Lower leg skin (tissue), 4 donors: ENCODE measurements around the gene TDRD9. TPM values are rescaled to one million over a fixed set of nuclear protein-coding genes. Genes with fewer than 3 reads are reported as not detected.

Source experiments
- DNase-seq, 2 donors: peaks; one replicate each; pipeline ENCODE4 v3.0.0-alpha.2; 2019; ENCODE audit warnings: low spot score in 2 of 2
- H3K4me3 ChIP-seq: fragments of 200-600 bp; sonication (generic); 2 replicates; pipeline ENCODE4 v1.5.1; 2017; ENCODE audit warnings: mild to moderate bottlenecking, low read depth; ENCODE audit not compliant: poor library complexity, severe bottlenecking
- CTCF ChIP-seq, 3 donors: fragments of 450-650 bp; IDR thresholded peaks; one replicate each; pipeline ENCODE4 v1.5.1; 2016; ENCODE audit warnings: antibody characterized with exemption in 3 of 3, mild to moderate bottlenecking in 3 of 3, moderate library complexity in 2 of 3
- POLR2A ChIP-seq, 2 donors: fragments of 450-650 bp; IDR thresholded peaks; one replicate each; pipeline ENCODE4 v1.6.1; 2016 to 2017; ENCODE audit warnings: antibody characterized with exemption in 2 of 2, mild to moderate bottlenecking in 1 of 2, moderate library complexity in 1 of 2
- WGBS, 2 donors: methylation state at CpG; one replicate each; pipeline ENCODE4 v1.1.5; 2018; 5-methylcytosine and 5-hydroxymethylcytosine counted together
- intact Hi-C: fragments of 100-400 bp; cut with DNase I; formaldehyde crosslinking; loops from one replicate; pipeline ENCODE4 v1.15.0; 2023; ENCODE audit warnings: low total_unique reads
- total RNA-seq, 4 donors: library from RNA; depleted of rRNA; stranded (reverse); fragments of >200 nt; gene quantifications; one replicate each; pipeline ENCODE4 v1.1.0, GENCODE V29; 2016

The TDRD9 gene
- total RNA-seq, 4 donors from 2014 or later: 0.15 to 0.49 (median 0.16) TPM

GRCh38 chr14:104098272-104099095 is 170.2 kb downstream of the TDRD9 start:
- intact Hi-C loops: no loop called here

GRCh38 chr14:104099096-104100041 is 171.1 kb downstream of the TDRD9 start:
- no peak overlapping the region for H3K4me3 ChIP-seq
- TF ChIP-seq CTCF (IDR thresholded peaks at IDR 0.05) (no peak), POLR2A (IDR thresholded peaks at IDR 0.05) (no peak)
- intact Hi-C loops: no loop called here
- no peak for DNase-seq
- WGBS, 2 donors: 57 to 76% methylated on average over 17 to 19 of the region's 26 CpGs

More at GRCh38 chr14:104098272-104099095, 170.2 kb downstream of the TDRD9 start:
- no peak for TF ChIP-seq POLR2A (IDR thresholded peaks at IDR 0.05)
- no peak for TF ChIP-seq CTCF (IDR thresholded peaks at IDR 0.05)
- 65 to 79% methylated on average over 14 to 21 of the region's 25 CpGs for WGBS, 2 donors
- DNase-seq: no peak
- no peak overlapping the region for H3K4me3 ChIP-seq

- WGBS, 2 donors: 29 to 39% methylated on average over 14 to 23 of the region's 23 CpGs
- intact Hi-C loops: no loop called here
- H3K4me3 ChIP-seq: no peak overlapping the region
- TF ChIP-seq POLR2A (IDR thresholded peaks at IDR 0.05) (no peak), CTCF (IDR thresholded peaks at IDR 0.05) (no peak)
- no peak for DNase-seq
Observed at GRCh38 chr14:104100171-104101085, 172.2 kb downstream of the TDRD9 start.

GRCh38 chr14:104101086-104101621 is 172.9 kb downstream of the TDRD9 start:
- TF ChIP-seq POLR2A (IDR thresholded peaks at IDR 0.05) (no peak), CTCF (IDR thresholded peaks at IDR 0.05) (no peak)
- 45 to 61% methylated on average over 8 to 9 of the region's 16 CpGs for WGBS, 2 donors
- intact Hi-C loops: no loop called here
- DNase-seq: peak in 1 of 2 donors; percentile 86
- H3K4me3 ChIP-seq: no peak overlapping the region
